Measurements from ENCODE around the gene GTF2IRD1. TPM values are rescaled to one million over a fixed set of nuclear protein-coding genes. Genes with fewer than 3 reads are reported as not detected.

Gene GTF2IRD1
- total and polyA plus RNA-seq, 2 of the 4 experiments (the other 2 are of a cell fraction): 4.1 to 21.9 TPM

- ATAC-seq (ENCODE audit: low read depth) (no peak), DNase-seq (no peak)
- Histone ChIP-seq H3K4me1 (ENCODE audit: control insufficient read depth, insufficient read depth, low read length) (peaks cover 4% of the 10 kb centered on the region), H3K36me3 (ENCODE audit: control insufficient read depth, insufficient read depth, low read length) (no peaks in the 10 kb centered on the region), H4K5ac (ENCODE audit: low read depth, low read length) (no peak overlapping the region; the same call in 1 of the 2 replicates), H2BK120ac (ENCODE audit: low read depth, low read length) (no peak overlapping the region), H3K9me3 (ENCODE audit: control insufficient read depth, insufficient read depth, low read length) (no peaks in the 10 kb centered on the region), H3K9ac (ENCODE audit: low read depth, low read length) (no peak overlapping the region), H3K18ac (ENCODE audit: low read depth, low read length) (no peak overlapping the region), H4K8ac (ENCODE audit: low read depth in 2 of 2, low read length in 2 of 2) (no peak overlapping the region), H3K4me2 (ENCODE audit: low read depth, low read length) (no peak overlapping the region), H3K27ac (ENCODE audit: insufficient read depth, low read length) (no peak overlapping the region), H4K91ac (ENCODE audit: insufficient read depth, low read depth, low read length) (no peak overlapping the region), H3K9me1 (ENCODE audit: insufficient read depth, low read length) (0 out of 2 replicates have a peak, but pooled peaks cover 3% of the 10 kb centered on the region), H3K4me3 (ENCODE audit: insufficient read depth, low read depth, low read length) (no peak overlapping the region), H3K56ac (ENCODE audit: extremely low read depth, insufficient read depth, low read length) (no peak overlapping the region), H2AK9ac (replicated peaks; ENCODE audit: low read depth, low read length, poor library complexity) (peak overlapping the region; percentile 78), H2BK20ac (ENCODE audit: low read depth, low read length) (no peak overlapping the region; the same call in 1 of the 2 replicates), H4K20me1 (ENCODE audit: insufficient read depth, low read length) (no peaks in the 10 kb centered on the region), H3K4ac (ENCODE audit: low read depth, low read length) (no peak overlapping the region), H3K14ac (replicated peaks; ENCODE audit: low read depth, low read length) (no peak overlapping the region), H2AK5ac (ENCODE audit: low read depth, low read length) (no peak overlapping the region), H3K23ac (ENCODE audit: low read depth, low read length) (no peak overlapping the region), H3K27me3 (ENCODE audit: control insufficient read depth, insufficient read depth, low read length) (no peaks in the 10 kb centered on the region), H2BK15ac (ENCODE audit: low read depth, low read length) (no peak overlapping the region), H3K79me1 (ENCODE audit: low read depth in 1 of 2, low read length in 2 of 2) (no peaks in the 10 kb centered on the region), H2AFZ (replicated peaks; ENCODE audit: low read length, poor library complexity) (peak overlapping the region; percentile 43), H2BK5ac (ENCODE audit: low read depth, low read length, poor library complexity, severe bottlenecking) (no peak overlapping the region)
- intact Hi-C loops (cut with micrococcal nuclease) (no loop called here), dilution Hi-C loops (cut with HindIII; ENCODE audit: low sequenced_read_pairs, unreplicated experiment) (no loop called here), in situ Hi-C loops (cut with MboI; ENCODE audit: low sequenced_read_pairs) (no loop called here)
- 91% methylated on average over 6 of the region's 9 CpGs; no CpG with 5 or more reads in 1 of the 2 experiments for WGBS, 2 experiments (ENCODE audit: extremely low coverage in 2 of 2, insufficient read length in 1 of 2)
- BruUV-seq (replicated peaks): no TSS peak
- ChIA-PET POLR2A (ENCODE audit: unreplicated experiment) (no interaction called here), CTCF (no interaction called here)
- no peak for TF ChIP-seq POLR2A (IDR thresholded peaks at IDR 0.05; ENCODE audit: low read depth, low read length)
These were observed 179.8 kb downstream of the GTF2IRD1 start for GRCh38 chr7:74633451-74633921.

All from IMR-90 (cell line).